Activated CD4-positive, alpha-beta T cell treated with anti-CD3 and anti-CD28 coated beads, Interleukin-2, Interleukin-4, amounts not matched to agents 100 ng/mL and 50 ng/mL, durations not matched to agents 16 hours and 8 hours (primary cell): ENCODE measurements around the gene C16orf90.
"Not testable (repeated sequence)": the region's sequence is repeated elsewhere in the genome, so short reads cannot be mapped to it uniquely, and the experiment has no call there.

Experiments
- DNase-seq: peaks from one replicate; pipeline ENCODE4 v3.0.0-alpha.2; 2020; ENCODE audit warnings: low spot score

Gene C16orf90

DNA sequence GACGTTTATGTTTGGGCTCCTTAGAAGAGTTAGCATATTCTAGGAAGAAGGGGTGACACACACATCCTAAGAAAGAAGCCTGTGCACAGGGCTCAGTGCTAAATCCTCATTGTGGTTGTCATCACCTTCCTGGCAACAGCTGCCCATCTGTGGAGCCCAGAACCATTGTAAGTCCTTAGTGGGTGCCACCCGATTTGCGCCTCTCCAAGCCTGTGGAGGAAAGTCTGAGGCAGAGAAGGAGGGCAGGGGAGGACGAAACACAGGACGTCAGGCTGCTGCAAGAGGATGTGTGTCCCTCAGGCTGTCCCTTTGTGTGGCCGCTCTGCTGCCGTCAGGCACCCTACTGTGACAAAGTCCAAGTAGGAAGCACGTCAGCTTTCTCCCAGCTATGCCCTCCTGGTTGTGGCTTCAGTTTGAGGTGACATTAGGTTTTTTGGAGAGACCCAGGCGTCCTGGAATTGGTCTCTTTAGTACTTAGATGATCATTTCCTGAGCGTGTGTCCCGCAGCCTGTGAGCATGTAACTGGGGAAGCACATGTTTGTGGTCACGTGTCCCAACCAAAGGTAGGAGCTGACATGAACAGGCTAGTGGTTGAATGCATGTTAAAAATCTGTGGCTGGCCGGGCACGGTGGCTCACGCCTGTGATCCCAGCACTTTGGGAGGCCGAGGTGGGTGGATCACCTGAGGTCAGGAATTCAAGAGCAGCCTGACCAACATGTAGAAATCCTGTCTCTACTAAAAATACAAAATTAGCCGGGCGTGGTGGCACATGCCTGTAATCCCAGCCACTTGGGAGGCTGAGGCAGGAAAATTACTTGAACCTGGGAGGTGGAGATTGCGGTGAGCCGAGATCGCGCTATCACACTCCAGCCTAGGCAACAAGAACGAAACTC lies 16.2 kb upstream of the C16orf90 start:
- no peak for DNase-seq

DNA sequence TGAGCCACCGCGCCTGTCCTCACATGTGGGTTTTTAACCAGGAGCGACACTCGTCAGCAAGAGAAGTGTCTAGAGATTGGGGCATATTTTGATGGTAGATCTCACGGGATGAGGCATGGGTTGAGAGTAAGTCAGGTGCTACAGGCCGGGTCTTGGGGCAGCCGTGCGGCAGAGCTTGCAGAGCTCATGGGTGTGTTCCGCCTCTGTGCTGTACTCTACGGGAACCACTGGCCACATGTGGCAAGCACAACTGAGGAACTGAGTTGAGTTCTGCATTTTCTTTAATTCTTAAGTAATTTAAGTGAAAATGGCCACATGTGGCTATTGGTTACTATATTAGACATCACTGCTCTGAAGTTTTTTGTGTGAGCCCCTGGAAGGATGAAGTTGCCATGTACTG lies 15.1 kb upstream of the C16orf90 start:
- no peak for DNase-seq

DNA sequence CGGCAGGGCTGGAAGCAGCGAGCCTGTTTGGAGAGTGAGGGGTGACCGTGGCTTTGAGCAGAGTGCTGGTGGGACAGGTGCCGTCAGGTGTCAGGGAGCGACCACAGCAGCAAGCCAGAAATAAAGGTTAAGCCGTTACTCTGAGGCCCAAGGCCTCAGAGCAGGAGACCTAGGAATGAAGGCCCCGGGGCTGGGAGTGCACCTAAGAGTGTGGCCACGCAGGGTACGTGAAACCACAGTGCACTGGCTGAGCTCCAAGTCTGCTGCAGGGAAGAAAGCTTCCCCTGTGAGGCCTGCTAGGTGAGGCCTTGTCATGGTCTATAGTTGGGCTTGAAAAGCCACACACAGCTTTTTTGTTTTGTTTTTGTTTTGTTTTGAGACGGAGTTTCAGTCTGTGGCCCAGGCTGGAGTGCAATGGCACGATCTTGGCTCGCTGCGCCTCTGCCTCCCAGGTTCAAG lies 14.2 kb upstream of the C16orf90 start:
- DNase-seq: peak; percentile 78

DNA sequence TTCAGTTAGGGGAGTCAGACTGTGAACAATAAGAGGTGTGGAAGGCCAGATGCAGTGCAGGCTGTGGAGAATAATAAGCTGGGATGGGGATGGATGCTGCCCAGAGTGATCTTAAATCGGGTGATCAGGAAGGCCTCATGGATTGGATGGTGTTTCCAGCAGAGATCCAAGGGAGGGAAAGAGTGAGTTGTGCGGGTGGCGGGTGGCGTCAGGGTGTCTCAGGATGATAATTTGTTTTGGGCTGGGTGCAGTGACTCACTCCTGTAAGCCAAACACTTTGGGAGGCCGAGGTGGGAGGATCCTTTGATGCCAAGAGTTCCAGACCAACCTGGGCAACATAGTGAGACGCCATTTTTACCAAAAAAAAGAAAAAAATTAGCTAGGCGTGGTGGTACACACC lies 13.4 kb upstream of the C16orf90 start:
- DNase-seq: no peak

DNA sequence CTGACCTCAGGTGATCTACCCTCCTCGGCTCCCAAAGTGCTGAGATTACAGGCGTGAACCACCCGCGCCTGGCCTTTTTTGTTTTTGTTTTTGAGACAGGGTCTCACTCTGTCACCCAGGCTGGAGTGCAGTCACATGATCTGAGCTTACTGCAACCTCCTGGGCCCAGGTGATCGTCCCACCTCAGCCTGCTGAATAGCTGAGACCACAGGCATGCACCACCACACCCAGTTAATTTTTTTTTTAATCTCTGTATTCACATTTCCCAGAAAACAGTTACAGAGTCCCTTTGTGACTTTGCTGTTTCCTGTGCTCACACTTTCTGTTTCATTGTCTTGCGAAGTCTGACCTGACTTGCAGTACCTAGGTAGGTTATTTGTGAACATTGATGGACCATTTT lies 8.2 kb upstream of the C16orf90 start:
- peak; percentile 68 for DNase-seq

DNA sequence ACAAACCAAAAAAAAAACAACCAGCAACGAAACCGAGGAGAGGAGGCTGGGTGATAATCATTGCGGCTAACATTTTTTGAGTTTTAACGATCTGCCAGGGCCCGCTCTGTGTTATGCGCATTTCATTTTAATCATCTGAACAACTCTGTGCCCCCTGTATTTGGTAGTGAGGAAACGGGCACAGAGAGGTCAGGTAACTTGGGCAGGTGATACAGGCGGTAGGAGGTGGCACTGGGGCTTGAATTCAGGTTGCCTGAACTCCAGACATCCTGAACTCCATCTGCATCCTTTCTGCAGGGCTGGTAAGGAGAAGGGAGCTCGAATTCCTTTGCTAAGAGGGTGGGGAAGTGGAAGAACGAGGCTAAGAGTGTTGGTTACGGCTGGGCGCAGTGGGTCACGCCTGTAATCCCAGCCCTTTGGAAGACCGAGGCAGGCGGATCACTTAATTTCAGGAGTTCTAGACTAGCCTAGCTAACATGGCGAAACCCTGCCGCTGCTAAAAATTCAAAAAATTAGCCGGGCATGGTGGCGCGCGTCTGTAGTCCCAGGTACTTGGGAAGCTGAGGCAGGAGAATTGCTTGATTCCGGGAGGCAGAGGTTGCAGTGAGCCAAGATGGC lies 6.6 kb upstream of the C16orf90 start:
- DNase-seq: no peak

DNA sequence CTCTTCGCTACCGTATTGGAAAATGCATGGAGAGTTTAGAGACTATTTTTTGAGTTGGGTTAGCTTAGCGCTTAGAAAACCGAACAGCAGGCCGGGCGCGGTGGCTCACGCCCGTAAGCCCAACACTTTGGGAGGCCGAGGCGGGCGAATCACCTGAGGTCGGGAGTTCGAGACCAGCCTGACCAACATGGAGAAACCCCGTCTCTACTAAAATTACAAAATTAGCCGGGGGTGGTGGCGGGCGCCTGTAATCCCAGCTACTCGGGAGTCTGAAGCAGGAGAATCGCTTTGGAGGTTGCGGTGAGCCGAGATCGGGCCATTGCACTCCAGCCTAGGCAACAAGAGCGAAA lies 6.1 kb upstream of the C16orf90 start:
- DNase-seq: not testable (repeated sequence)

DNA sequence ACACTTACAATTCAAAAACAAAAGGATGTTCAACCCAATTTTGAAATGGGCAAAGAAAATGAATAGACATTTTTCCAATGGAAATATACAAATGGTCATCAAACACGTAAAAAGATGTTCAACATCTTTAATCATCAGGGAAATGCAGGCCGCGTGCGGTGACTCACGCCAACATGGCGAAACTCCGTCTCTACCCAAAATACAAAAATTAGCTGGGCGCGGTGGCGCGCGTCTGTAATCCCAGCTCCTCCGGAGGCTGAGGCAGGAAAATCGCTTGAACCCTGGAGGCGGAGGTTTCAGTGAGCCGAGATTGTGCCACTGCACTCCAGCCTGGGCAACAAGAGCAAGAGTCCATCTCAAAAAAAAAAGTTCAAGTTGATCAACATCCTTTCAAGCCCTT lies 3.7 kb upstream of the C16orf90 start:
- DNase-seq: no peak

DNA sequence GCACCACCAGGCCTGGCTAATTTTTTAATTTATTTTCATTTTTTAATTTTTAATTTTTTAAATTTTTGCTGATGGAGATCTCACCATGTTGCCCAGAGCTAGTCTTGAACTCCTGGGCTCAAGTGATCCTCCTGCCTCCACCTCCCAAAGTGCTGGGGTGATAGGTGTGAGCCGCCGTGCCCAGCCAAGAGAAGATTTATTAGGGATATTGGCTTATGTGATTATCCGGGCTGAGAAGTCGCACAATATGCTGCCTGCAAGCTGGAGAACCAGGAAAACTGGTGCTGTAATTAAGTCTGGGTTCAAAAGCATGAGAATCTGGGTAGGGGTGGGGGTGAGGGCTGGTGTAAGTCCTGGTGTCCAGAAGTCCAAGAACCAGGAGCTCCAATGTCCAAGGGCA lies 2.5 kb upstream of the C16orf90 start:
- DNase-seq: no peak

DNA sequence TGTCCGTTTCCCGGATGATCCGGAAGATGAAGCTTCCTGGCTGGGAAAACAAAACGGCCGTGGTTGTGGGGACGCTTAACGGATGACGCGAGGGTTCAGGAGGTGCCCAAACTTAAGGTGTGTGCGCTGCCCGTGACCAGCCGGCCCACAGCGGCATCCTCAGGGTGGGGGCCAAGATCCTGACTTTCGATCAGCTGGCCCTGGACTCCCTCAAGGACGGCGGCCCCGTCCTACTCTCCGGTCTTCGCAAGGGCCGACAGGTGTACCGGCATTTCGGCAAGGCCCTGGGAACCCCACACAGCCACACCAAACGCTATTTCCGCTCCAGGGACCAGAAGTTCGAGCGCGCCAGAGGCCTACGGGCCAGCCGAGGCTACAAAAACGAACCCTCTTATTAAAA lies 1.1 kb upstream of the C16orf90 start:
- no peak for DNase-seq

DNA sequence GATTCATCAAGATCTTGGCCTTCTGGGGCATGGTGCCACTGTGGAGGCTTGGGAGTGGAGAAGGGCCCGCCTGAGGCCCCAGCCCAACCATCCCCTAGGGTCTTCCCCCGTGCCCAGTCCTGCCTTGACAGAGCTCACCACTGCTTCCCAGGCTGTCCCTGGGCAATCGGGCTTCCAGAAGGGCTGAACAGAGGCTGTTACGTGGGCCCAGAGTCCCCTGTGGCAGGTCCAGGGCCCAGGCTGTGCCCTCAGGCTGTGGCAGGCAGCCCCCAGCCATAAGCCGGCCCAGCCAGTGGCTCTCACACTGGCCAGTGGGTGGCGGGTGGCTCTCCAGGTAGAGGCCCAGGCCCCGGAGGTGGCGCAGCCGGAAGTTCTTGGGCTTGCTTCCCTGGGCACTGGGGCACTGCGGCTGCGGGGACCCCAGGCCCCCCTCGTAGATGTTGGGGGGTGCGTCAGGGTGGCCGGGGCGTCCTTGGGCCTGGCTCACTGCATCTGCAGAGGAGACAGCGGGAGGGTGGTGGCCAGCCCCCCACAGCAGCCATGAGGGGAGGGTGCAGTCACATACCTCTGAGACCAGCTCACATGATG lies 809 bp downstream of the C16orf90 start:
- DNase-seq: no peak

DNA sequence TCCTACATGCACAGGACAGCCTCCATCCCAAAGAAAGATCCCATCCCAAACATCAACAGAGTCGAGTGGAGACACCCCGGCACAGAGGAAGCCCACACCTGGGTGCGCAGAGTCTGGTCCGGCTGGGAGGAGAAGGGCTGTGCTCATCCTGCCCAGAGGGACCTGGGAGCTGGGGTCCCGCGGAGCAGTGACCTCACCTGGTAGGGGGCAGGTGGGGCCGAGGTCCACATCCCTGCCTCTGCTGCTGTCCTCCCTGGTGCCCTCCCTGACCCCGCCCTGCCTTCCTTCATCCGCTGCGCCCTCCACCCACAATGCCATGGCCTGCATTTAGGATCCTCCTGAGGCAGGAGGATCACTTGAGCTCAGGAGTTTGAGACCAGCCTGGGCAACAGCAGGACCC lies 2.9 kb downstream of the C16orf90 start:
- no peak for DNase-seq

DNA sequence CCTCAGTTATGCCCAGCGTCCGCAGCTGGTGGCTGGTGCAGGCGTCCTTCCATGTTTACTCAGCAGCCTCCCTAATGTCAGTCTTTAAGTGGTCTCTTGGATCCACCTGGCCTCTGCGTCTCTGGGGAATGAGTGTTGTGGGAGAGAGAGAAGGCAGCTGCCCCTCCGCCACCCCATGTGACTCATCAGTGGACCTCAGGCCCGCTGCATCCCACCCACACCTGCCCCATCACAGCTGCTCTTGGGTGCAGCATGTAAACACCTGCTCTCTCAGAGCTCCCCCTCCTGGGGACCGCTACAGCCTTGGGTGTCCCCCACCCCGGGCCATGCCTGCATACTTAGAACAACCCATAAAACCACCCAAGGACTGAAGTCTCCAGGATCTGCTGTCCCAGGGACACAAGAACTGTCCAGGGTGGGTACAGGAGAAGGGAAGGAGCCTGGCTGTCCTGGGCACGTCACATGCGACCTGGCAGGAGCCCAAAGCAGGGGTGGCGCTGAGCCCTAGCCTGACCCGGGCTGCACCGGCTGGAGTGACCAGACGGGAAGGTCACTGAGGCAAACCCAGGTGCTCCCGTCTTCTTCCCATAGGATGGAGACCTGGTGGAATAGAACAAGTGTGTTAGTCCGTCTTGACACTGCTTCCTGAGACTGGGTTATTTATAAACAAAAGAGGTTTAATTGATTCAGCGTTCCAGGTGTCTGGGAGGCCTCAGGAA lies 4.2 kb downstream of the C16orf90 start:
- no peak for DNase-seq

DNA sequence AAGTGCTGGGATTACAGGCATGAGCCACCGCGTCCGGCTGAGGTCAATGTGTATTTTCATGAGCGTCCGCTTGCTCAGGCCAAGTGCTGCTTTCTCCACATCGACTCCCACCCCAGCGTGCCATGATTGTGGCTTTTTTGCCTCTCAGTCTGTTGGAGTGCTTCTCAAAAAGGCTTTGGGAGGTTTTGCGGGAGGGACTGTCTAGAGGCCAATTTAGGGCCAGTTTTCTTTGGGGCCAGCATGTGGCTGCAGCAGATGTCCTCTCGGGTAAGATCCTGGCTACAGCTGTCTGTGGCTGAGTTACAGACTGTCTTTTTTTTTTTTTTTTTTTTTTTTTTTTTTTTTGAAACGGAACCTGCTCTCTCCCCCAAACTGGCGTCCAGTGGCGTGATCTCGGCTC lies 6.5 kb downstream of the C16orf90 start:
- DNase-seq: no peak

DNA sequence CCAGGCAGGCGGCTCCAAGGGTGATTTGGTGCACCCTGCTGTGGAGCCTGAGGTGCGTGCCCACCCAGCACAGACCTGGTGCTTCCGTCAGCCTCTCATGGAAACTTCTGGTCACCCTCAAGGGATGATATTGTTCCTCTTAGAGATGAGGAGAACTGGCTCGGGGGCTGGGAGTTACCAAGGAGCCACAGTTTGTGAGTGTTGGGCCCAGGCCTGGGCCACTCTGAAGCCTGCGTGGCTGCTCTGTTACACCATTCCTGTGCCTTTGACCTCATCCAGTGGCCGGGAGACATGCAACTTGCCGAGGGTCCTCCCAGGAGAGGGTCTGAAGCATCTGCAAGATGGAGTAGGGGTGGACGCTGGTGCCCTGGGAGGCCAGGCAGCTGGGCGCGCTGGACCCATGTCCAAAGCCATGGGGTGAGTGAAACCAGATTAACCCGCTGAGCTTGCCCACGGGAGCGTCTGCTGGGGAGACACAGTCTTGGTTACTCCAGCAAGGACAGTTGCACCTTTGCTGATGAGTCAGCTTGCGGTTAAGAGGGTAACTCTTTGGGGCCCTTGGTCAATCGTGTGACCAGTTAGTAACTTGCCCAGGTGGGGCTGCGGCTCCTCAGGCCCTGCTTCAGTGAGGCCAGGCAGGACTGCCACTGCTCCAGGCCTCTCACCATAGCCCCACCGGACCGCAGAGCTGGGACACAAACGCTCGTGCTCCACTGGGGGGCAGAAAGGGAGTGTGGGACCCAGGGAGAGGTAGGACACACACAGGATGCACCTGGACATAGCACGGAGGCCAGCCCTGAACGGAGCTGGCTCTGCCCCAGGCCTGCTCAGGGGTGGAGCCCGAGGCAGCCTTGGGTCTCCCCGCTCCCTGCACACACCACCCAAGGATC lies 7.5 kb downstream of the C16orf90 start:
- DNase-seq: no peak

DNA sequence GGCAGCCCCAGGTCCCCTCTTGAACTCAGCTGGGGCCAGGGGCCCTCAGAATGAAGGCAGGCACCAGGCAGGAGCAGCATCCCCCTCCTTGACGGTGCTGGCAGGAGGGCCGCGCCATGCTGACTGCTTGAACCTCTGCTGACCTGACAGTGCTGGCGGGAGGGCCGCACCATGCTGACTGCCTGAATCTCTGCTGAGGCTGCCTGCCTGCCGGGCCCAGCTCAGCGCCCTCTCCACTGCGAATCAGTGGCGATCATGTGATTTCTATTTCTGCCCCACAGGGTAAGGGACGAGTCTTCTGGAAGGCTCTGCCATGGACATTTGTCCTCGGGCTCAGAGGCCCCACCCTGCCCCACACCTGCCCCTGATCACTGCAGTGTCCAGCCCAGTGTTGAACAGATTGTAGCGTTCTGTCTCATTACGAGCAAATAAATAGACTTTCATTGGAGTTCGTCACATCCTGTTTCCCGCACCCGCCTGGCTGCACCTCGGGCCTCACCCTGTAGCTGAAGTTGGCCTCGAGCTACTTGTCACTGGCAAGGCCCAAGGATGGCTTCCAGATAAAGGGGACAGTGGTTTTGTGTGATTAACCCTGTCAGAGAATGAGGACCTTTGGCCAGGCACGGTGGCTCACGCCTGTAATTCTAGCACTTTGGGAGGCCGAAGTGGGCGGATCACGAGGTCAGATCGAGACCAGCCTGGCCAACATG lies 8.6 kb downstream of the C16orf90 start:
- DNase-seq: no peak

DNA sequence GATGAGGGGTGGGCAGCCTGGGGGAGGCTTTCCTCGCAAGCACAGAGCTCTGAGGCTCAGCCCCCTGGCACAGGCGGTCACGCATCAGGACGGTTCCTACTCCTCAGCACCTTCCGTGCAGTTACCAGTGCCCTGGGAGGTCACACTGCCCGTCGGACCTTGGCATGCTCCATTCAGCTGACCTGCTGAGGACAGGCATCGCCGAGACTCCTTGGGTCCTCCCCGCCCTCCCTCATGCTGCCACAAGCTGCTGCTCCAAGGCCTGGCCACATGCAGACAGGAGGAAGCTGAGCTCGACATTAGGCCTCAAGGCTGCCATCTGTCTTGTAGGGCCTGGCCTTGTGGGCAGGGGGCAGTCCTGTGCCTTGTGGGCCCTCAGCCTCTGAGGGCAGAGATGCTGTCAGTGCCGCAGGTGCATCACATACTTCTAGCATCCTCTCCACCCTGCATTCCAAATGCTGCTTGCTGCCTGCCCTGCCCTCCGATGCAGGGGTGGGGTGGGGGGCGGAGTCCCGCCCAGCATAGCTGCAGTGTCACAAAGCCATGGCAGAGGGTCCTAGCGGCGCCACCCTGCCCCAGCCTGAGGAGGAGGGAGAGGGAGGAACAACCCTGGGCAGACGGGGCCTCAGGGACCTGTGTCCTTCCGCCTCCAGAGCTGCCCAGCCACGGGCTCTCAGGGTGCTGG lies 9.3 kb downstream of the C16orf90 start:
- no peak for DNase-seq

DNA sequence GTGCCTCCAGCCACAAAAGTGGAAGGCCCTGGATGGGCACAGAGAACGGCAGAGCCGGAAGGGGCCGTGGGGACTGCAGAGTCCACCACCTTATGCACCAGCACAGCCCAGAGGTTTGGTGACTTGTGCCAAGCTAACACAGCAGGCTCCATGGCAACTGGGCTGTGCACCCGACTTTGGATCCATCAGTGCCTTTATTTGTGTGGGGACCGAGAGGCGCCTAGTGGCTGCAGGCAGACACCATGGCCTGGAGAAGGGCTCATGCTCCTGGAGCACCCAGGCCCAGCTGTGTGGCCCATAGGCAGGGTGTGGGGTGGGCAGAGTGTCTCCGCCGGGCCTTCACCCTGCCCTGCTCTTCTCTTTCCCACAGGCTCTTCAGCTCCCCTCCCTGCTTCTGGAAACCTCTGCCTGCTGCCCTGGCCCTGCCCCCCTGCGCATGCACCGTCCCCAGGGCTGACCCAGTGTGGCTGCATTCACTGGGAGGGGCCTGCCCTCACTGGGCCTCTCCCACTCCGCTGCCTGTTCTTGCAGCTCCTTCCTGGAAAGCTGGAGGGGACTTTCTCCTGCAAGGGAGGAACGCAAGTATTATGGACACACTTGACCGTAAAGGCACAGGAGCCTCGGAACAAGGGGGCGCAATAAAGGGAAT lies 10.1 kb downstream of the C16orf90 start:
- DNase-seq: no peak

DNA sequence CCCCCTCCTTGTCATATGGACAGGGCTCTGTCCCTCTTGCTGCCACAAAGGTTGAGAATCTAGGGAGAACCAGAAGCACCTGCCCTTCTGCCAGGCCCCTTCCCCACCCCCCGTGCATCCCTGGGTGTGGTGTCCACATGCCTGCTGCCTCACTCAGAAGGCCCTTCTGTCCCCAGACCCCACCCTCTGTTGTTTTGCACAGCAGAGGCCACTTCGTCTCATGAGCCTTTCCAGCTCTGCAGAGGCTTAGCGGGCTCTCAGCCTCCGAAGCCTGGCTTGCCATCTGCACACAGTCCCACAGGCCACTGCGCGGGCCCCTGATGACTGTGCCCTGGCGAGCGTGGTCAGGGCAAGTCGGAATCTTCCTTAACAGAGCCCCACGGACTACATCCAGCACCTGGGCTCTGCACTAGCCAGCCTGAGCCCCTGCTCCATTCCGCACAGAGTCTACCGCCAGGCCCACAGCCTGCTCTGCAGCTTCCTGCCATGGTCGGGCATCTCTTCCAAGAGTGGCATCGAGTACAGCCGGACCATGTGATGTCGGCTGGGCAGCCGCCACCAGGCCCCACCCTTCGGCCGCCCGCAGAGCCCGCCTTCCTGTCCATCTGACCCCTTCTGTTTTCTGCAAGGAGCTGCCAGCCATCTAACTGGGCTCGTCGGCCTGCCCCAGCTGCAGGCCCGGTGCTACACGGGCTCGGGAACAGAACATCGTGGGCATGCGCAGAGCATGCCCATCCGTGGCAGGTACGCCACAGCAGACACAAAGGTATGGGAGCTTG lies 10.8 kb downstream of the C16orf90 start:
- DNase-seq: no peak
